IPS DF 6.9 (cell line): ENCODE measurements around the gene CBFA2T2.
"Not testable (repeated sequence)": the region's sequence is repeated elsewhere in the genome, so short reads cannot be mapped to it uniquely, and the experiment has no call there.

Experiments used
- DNase-seq: peaks from one replicate; pipeline ENCODE4 v3.0.0-alpha.2; 2013; ENCODE audit warnings: low read depth, low spot score
- H3K27ac ChIP-seq: one replicate; pipeline ENCODE4 v1.5.1; 2013; ENCODE audit warnings: low read length, control low read depth
- H3K27me3 ChIP-seq: 2 replicates; pipeline ENCODE4 v1.6.1; 2013; ENCODE audit warnings: mild to moderate bottlenecking, low read length; ENCODE audit not compliant: control insufficient read depth, insufficient read depth
- H3K36me3 ChIP-seq: 2 replicates; pipeline ENCODE4 v1.6.1; 2013; ENCODE audit warnings: low read length; ENCODE audit not compliant: control insufficient read depth, insufficient read depth
- H3K4me1 ChIP-seq: 2 replicates; pipeline ENCODE4 v1.6.1; 2013; ENCODE audit warnings: low read length; ENCODE audit not compliant: control insufficient read depth, insufficient read depth
- H3K4me3 ChIP-seq: 2 replicates; pipeline ENCODE4 v1.5.1; 2013; ENCODE audit warnings: mild to moderate bottlenecking, low read length
- H3K9me3 ChIP-seq: 2 replicates; pipeline ENCODE4 v1.6.1; 2013; ENCODE audit warnings: low read length, inconsistent platforms; ENCODE audit not compliant: control insufficient read depth, insufficient read depth
- WGBS: extraction: QIAGEN DNeasy Blood & Tissue Kit; methylation state at CpG from one replicate; pipeline ENCODE4 v1.1.7; 2013; ENCODE audit warnings: mixed read lengths, missing lambda C conversion rate; ENCODE audit not compliant: insufficient read length, insufficient coverage; 5-methylcytosine and 5-hydroxymethylcytosine counted together

CBFA2T2 gene

GRCh38 chr20:33561053-33561452, 71.2 kb downstream of the CBFA2T2 start:
- WGBS: no CpG with 5 or more reads among the region's 6 CpGs
- H3K4me3 ChIP-seq, H3K36me3 ChIP-seq, H3K27me3 ChIP-seq, DNase-seq, H3K9me3 ChIP-seq, H3K27ac ChIP-seq, H3K4me1 ChIP-seq: not testable (repeated sequence)

- H3K4me1 ChIP-seq: no peaks in the 10 kb centered on the region
Observed at GRCh38 chr20:33561692-33562601, 72.1 kb downstream of the CBFA2T2 start.

GRCh38 chr20:33563788-33564187, 73.9 kb downstream of the CBFA2T2 start:
- 100% methylated on average over 2 of the region's 8 CpGs for WGBS
- H3K27me3 ChIP-seq: peaks cover 2% of the 10 kb centered on the region; the same call in 1 of the 2 replicates
- no peak overlapping the region for H3K4me3 ChIP-seq
- no peaks in the 10 kb centered on the region for H3K4me1 ChIP-seq
- no peaks in the 10 kb centered on the region for H3K36me3 ChIP-seq
- no peaks in the 10 kb centered on the region for H3K9me3 ChIP-seq
- DNase-seq: no peak
- no peak overlapping the region for H3K27ac ChIP-seq

More at GRCh38 chr20:33561692-33562601, 72.1 kb downstream of the CBFA2T2 start:
- H3K4me3 ChIP-seq: no peak overlapping the region
- H3K36me3 ChIP-seq: no peaks in the 10 kb centered on the region
- no CpG with 5 or more reads among the region's 5 CpGs for WGBS
- DNase-seq: no peak
- no peaks in the 10 kb centered on the region for H3K27me3 ChIP-seq
- H3K27ac ChIP-seq: no peak overlapping the region
- H3K9me3 ChIP-seq: no peaks in the 10 kb centered on the region

GRCh38 chr20:33566781-33567603, 77.1 kb downstream of the CBFA2T2 start:
- Histone ChIP-seq H3K4me3 (no peak overlapping the region), H3K27me3 (peaks cover 2% of the 10 kb centered on the region; the same call in 1 of the 2 replicates), H3K27ac (no peak overlapping the region), H3K4me1 (no peaks in the 10 kb centered on the region; the same call in 1 of the 2 replicates), H3K36me3 (no peaks in the 10 kb centered on the region), H3K9me3 (no peaks in the 10 kb centered on the region)
- no CpG with 5 or more reads among the region's 7 CpGs for WGBS
- DNase-seq: no peak

GRCh38 chr20:33567949-33568348, 78.1 kb downstream of the CBFA2T2 start:
- no peak overlapping the region for H3K27ac ChIP-seq
- WGBS: no CpG with 5 or more reads among the region's 4 CpGs

GRCh38 chr20:33568378-33568777, 78.5 kb downstream of the CBFA2T2 start:
- peaks cover 2% of the 10 kb centered on the region; the same call in 1 of the 2 replicates for H3K27me3 ChIP-seq
- no peak overlapping the region for H3K27ac ChIP-seq
- H3K4me3 ChIP-seq: no peak overlapping the region
- H3K9me3 ChIP-seq: no peaks in the 10 kb centered on the region
- WGBS: no CpG with 5 or more reads among the region's 9 CpGs
- DNase-seq: peak; percentile 88
- H3K4me1 ChIP-seq: no peaks in the 10 kb centered on the region; the same call in 1 of the 2 replicates
- H3K36me3 ChIP-seq: no peaks in the 10 kb centered on the region

More at GRCh38 chr20:33567949-33568348, 78.1 kb downstream of the CBFA2T2 start:
- peaks cover 2% of the 10 kb centered on the region; the same call in 1 of the 2 replicates for H3K27me3 ChIP-seq
- H3K4me1 ChIP-seq: no peaks in the 10 kb centered on the region; the same call in 1 of the 2 replicates
- H3K9me3 ChIP-seq: no peaks in the 10 kb centered on the region
- H3K36me3 ChIP-seq: no peaks in the 10 kb centered on the region
- no peak overlapping the region for H3K4me3 ChIP-seq
- DNase-seq: no peak

- no peaks in the 10 kb centered on the region for H3K9me3 ChIP-seq
- H3K36me3 ChIP-seq: no peaks in the 10 kb centered on the region
- WGBS: no CpG with 5 or more reads among the region's 3 CpGs
- H3K4me3 ChIP-seq: no peak overlapping the region
- H3K4me1 ChIP-seq: no peaks in the 10 kb centered on the region; the same call in 1 of the 2 replicates
- no peak overlapping the region for H3K27ac ChIP-seq
- H3K27me3 ChIP-seq: peaks cover 2% of the 10 kb centered on the region; the same call in 1 of the 2 replicates
- no peak for DNase-seq
Observed at GRCh38 chr20:33568868-33569801, 79.2 kb downstream of the CBFA2T2 start.

GRCh38 chr20:33569802-33570391, 80.0 kb downstream of the CBFA2T2 start:
- no CpG with 5 or more reads among the region's 5 CpGs for WGBS
- H3K4me1 ChIP-seq: no peaks in the 10 kb centered on the region; the same call in 1 of the 2 replicates
- no peaks in the 10 kb centered on the region for H3K9me3 ChIP-seq
- no peaks in the 10 kb centered on the region for H3K36me3 ChIP-seq
- DNase-seq: no peak
- H3K4me3 ChIP-seq: no peak overlapping the region
- no peak overlapping the region for H3K27ac ChIP-seq
- H3K27me3 ChIP-seq: peaks cover 2% of the 10 kb centered on the region; the same call in 1 of the 2 replicates

- no peak for DNase-seq
- Histone ChIP-seq H3K27ac (no peak overlapping the region), H3K4me1 (no peaks in the 10 kb centered on the region; the same call in 1 of the 2 replicates), H3K36me3 (no peaks in the 10 kb centered on the region), H3K9me3 (no peaks in the 10 kb centered on the region), H3K4me3 (no peak overlapping the region), H3K27me3 (peaks cover 2% of the 10 kb centered on the region; the same call in 1 of the 2 replicates)
- no CpG with 5 or more reads among the region's 1 CpG for WGBS
Observed at GRCh38 chr20:33570743-33571142, 80.8 kb downstream of the CBFA2T2 start.
